ENCODE measurements around the gene GTPBP1.

The GTPBP1 gene

DNA sequence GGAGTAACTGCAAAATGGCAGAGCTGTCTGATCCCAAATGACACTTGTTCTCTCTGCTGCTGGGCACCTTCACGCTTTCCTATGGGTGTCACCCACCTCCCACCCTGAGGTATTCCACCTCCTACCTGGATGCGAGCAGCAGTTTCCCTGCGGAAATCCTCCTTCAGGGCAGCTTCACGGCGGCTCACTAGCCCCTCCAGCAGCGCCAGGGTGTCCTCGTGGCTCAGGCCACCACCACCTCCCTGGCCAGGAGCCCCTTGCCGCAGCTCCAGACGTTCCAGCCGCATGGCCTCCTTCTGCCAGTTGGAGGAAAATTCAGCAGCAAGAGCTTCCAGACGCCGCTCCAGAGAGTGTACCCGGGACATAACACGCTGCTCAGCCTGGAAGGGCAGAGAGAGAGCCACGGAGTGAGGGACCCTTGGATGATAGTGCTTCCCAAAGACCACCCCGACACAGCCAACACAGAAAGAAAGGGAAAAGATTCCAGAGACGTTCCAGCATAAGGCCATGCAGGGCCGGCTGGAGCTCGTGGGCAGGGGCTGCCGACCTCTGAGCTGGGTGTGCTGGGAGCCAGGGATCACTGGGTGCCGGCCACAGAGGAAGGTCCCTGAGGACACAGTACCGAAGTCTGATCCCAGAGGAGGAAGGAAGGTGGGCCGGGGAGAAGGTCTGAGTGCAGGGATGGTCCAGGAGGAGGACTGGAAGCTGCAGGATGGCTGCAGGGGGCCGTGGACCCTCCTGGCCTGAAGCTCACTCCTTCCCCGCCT, 36.6 kb downstream of the GTPBP1 start:
- DNase-seq: no peak

DNA sequence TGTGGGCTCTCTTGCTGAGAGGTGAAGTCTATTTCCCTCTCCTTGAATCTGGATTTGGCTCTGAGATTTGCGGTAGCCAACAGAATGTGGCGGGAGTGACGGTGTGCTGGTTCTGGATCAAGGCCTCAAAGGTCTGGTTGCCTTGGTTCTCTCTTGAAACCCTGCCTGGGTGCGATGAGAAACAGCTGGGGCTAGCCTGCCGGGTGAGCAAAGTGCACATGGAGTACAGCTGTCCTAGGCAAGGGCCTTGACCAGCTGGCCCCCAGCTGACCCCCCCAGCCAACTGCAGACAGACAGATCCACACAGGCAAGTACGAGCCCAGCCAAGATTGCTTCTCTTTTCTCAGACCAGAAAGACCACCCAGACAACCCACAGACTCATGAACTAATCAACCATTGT, 39.2 kb downstream of the GTPBP1 start:
- no peak for DNase-seq

DNA sequence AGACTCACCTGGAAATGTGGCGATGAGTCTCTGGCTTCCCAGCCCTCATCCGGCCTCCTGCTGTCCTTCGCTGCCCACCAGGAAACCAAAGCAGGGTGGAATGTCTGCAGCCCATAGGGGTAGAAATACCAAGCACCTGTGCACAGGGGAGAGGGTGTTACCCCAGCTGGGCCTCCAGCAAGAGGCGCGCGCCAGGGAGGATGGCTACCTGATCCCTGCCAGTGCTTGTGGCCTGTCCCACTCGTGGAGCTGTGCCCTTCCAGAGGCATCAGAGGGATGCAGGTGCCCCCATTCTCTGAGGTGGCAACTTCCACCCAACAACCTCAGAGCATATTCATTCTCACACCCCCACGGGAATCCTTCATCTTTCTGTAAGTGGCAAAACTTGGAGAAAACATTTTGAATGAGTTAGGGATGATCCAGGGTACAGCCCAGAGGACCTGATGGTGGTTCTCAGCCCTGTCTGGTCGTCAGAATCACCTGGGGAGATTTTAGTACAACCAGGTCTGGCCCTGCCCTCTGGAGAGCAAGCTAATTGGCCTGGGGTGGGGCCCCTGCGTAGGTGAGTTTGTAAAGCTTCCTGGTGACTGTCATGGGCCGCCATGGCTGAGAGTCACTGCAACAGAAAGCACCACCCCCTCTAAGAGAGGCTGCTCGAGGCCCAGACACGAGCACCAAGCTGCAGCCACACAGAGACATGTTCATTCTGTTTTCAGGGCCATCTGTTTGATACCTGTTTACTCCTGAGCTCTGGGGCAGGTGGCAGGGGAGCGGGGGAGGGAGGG, 40.1 kb downstream of the GTPBP1 start:
- DNase-seq: no peak

DNA sequence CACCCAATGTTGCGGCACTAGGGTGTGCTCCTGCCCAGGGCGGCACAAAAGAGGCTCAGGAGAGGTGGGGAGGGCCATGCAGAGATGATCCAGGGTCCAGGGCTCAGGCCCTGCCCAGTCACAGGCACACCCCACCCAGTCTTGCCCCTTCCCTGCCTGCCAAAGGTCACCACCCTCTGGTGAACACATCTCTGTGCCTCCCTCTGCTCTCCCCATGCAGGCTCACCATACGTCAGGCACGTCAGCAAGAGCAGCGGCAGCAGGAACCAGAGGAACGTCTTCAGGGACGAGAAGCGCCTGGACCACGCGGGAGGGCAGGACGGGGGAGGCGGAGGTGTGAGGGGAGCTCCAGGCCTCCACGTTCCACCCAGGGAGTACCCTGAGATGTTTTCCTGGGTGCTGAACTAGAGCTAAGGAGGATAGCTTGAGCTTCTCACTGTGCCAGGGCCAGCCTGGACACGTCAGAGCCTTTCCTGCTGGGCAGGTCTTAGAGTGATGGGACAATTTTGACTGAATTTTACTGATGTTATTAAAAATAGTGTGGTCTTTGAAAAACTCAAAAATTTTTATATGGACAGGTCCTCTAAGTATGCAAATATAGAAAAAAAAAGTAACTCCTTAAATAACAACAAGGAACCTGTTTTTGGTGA, 42.9 kb downstream of the GTPBP1 start:
- DNase-seq: no peak

DNA sequence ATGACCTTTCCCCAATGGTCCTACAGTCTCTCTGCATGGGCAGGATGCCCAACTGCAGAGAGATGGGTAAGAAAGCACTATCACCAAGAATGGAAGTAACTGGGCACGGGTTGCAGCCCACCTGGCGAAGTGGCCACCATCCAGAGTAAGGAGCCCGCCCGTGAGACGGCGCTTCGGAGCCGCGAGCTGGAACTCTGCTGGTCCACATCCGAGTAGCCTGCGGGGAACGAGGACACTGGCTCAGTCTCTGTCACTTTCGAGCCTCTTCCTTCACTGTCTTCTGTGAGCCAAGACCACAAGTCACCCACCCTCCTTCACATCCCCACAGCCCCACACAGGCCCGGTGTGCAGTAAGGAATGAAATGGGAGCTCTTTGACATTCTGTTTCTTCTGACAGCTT, 44.4 kb downstream of the GTPBP1 start:
- DNase-seq: no peak

DNA sequence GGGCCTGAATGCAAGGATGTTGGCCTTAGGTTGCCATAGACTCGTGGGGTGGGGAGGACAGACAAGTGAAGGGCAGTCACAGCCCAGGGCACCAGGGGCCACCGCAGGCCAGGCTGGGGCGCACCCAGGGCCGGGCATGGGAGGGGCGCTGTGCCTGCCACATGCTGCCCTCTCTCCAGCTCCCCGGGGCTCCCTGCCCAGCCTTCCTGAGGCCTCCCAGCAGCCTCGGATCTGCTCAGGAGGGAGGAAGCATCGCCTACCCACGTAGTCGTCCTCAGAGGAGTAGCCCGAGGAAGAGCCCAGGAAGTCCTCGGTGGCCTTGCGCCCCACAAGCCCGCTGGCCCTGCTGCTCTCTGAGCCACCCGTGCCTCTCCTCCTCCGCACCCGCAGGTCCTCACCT, 44.9 kb downstream of the GTPBP1 start:
- DNase-seq: no peak

DNA sequence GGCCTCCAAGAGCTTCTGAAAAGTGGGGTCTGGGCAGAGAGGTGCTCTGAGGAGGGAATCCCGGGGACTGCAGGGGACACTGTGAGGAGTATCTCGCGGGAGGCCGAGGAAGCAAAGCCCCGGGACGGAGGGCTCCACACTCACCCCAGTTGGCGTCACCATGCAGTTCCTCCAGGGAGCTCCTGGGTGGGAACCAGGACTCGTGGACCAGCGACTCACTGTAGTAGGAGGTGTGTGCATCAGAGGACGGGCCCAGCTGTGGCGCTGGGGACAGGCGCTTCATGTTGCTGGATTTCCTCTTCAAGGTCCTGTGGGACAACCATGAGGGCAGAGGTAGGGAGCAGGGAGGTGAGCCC, 45.3 kb downstream of the GTPBP1 start:
- DNase-seq: no peak

DNA sequence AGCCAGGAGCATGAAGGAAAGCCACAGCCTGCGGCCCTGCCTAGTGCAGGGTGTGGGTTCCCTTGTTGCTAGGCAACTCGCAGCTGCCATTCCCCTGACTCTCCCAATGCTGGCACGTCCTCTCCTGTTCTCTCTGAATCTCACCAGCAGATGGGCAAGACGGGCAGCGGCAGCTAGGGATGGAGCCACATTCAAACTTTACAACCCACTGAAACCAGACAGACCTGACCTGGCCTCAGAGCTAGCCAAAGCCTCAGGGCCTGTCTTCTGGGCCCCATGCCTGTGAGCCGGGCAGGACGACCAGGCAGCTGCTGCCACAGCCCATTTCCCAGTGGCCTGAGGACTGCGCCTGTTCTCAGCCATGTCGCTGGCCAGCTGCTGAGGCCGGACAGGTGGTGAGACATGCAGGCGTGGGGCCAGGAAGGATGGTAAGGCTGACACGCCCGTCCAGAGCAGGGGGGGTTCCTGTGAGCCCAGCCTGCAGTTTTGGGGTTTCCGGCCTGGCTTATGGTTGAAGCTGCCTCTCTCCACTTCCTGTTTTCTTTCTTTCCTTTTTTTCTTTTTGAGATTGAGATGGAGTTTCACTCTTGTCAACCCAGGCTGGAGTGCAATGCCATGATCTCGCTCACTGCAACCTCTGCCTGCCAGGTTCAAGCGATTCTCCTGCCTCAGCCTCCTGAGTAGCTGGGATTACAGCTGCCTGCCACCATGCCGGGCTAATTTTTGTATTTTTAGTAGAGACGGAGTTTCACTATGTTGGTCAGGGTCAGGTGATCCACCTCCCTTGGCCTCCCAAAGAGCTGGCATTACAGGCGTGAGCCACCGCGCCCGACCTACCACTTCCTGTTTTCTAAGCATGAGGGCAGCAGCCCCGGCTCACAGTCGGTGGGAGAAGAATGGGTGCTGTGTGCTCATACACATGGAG, 45.9 kb downstream of the GTPBP1 start:
- DNase-seq: no peak

DNA sequence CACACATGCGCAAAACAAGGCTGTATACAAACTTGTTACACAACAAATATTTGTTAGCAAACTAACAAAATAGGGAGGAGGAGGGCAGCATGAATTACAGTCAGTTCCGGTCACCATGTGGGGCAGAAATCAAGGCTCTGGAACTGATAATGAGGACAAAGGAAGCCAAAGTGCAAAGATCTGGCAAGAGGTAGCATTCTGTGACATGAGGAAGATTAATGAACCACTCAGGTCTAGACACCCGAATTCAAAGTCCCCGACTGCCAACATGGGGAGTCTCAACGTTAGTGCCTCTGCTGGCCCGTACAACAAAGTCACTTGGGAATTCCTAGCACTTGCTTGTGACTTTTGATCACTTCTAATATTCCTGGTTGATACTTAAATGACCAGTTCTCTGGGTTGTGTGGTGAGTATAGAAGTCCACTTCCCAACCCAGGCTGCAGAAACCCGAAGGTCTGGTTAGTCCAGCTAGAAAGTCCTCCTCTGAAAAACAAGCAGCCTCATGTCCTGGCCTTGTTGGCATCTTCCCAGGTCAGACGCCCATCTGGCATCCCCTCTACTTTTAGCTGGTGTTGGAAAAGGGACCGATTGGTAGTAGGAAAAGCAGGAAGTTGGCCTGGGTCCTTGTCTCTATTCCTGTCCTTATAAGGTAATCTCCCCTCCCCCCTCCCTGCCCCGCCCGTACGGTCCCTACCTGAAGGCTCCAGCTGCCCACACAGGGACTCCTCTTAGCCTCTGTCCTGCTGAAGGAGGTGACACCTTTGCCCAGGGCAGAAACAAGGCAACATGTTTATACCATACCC, 48.4 kb downstream of the GTPBP1 start:
- no peak for DNase-seq

DNA sequence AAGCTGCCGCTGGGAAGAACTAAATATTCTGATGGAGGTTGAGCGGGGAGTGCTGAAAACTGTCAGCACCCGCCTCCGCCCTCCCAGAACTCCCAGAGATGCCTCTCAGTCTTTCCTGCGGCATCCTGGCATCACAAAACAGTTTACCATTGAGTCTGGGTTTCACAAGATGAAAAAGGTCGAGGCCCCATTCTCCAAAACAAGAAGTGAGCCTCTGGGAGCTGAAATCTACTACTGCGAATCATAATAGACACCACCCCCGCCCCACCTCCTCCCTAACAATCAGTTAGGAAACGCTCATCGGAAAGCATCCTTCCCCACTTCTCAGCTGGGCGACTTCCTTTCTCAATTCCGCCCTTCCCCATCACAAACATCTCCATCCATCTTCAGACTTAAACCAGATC, 49.0 kb downstream of the GTPBP1 start:
- no peak for DNase-seq

DNA sequence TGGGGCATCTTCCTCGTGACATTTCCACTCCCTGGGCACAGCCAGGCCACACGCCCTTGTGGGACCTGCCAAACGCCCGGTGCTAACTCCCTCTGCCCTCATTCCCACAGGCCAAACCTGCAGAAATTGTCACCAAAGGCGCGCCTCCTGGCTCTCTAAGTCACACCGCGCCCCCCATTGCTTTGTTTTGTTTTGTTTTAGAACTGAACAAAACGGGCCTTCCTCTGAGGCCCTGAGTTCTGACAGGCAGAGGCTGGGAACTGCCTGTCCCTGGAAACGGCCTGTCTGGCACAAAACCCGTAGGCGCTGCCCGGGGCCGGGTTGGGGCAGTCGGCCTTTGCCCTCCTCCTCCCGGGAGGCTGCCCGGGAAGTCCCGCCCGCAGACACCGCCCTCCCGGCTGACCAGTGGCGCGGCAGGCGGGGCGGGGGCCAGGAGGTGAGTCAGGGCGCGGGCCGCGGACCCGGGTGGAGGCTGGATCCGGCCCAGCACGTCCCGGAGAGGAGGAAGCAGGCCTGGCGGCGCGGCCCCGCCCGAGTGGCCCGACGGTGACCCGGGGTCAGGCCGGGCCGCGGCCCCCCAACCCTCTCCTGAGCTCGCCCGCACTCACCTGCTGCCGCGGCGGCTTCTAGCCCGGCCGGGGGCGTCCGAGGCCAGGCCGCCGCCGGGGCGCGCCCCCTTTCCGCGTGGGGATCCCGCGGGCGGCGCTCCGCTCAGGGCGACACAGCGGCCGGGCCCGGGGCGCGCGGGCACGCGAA, 49.6 kb downstream of the GTPBP1 start:
- no peak for DNase-seq

DNA sequence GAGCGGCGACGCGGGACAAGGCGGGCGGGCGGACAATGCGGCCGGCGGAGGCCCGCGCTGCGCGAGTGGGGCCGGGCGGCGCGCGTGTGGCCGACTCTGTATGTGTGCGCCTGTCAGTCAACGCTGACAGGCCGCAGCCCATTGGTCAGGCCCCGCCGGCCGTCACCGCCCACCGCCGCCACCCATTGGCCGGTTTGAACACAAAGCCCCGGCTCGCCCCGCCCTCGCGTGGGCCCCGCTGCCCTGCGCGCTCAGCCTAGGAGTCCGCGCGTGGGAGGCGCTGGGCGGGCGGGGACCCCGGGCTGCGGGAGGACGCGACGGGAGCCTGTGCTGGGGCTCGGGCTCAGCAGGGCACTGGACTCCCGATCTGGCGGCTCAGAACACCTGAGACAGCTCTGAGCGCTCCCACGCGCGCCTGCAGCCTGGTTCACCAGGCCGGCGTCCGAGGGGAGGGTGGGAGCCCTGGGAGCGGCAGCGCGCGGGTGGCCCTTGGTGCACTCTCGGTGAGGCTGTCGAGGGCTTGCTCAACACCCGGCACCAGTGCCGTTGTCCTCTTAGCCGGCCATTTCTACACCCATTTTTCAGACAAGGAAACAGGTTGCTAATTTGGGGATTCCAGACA, 50.3 kb downstream of the GTPBP1 start, which contains the start of gene SUN2:
Gene SUN2 (minus strand): TSS at position 88 of the 622 bp plus-strand sequence. CDS start 3,370 bp downstream, outside the sequence.
- DNase-seq: no peak

DNA sequence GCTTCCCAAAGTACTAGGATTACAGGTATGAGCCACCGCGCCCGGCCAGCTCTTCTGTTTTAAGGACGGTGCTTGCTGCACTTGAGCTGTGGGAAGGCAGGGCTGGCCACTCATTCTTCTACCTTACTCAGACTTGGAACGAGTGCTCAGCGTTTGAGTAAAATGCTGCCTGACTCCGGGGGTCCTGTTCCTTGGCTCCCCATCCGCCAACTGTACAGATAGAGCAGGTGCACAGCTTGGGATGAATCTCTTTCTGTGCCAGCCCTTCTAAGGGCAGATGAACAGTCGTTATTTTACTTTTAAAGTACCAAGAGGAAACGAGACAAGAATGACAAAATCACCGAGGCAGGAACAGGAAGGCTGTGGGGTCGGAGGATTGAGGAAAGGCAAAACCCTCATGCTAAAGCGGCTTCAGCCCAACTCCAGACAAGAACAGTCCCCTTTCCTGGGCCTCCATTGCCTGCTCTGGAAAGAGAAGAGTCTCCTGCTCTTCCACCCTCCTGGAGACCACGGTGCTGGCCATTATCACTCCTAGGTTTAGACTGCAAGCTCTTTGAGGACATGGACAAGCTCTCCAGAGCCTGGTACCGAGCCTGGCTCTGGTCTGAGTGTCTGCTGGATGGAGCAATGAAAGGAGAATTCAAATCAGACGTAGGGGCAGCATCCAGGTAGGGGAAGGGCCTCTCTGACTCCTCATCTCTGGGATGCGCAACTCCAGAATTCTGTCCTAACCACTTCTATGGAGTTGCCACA, 51.1 kb downstream of the GTPBP1 start:
- DNase-seq: no peak

DNA sequence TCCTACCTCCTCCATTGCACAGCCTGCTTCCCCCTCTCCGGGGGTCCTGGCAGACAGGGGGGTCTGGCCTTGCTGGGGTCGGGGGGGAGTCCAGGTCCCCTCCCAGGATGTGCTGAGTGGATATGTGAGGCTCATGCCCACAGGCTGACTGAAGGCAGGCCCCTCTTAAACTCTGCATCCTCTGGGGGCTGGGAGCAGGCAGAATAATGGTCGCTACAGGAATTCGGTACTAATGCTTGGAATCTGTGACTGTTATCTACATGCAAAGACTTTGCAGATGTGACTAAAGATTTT, 51.7 kb downstream of the GTPBP1 start:
- DNase-seq: no peak

DNA sequence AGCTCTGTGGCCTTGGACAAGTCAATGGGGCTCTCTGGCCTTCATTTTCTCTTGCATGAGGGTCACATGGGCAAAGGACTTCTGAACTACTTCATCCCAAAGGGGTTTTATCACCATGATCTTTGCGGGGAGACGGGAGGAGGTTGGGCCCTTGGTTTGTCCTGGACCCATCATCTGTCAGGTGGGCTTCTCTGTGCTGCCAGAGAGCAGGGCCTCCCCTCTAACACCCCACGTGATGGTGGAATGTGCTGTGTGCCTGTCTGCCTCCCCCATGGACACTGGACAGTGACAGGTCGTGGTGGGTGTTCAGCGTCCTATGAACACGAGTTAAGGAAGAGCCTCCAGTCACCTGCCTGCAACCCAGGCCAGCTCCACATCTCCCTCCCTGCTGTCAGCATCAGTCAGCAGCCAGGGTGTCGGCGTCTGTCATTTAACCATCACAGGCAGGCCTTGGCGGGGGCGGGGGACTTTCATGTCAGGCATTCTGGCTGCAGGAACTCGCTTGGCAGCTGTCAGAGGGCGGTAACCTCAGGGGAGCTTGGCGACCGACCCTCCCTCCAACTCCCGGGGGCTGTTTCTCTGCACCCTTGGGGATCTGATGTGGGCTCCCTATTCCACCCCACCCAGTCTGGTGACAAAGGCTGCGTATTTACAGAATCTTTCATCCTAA, 52.7 kb downstream of the GTPBP1 start:
- no peak for DNase-seq

DNA sequence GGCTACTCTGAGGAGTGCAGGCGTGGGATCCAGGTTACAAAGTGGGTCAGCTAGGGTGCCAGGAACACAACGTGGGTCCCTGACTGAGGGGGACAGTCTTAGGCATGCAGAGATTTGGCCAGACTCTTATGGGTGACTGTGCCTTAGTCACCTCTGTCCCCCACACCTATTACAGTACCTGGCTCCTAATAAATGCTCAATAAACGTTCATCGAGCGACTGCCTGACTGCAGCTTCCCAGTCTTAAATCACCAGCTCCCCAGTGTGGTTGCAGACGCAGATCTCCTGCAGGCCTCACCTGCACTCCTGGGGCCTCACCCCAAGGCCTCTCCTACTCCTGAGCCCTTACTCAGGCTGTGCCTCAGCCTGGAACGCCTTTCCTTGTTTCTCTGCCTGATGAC, 53.3 kb downstream of the GTPBP1 start:
- DNase-seq: no peak

DNA sequence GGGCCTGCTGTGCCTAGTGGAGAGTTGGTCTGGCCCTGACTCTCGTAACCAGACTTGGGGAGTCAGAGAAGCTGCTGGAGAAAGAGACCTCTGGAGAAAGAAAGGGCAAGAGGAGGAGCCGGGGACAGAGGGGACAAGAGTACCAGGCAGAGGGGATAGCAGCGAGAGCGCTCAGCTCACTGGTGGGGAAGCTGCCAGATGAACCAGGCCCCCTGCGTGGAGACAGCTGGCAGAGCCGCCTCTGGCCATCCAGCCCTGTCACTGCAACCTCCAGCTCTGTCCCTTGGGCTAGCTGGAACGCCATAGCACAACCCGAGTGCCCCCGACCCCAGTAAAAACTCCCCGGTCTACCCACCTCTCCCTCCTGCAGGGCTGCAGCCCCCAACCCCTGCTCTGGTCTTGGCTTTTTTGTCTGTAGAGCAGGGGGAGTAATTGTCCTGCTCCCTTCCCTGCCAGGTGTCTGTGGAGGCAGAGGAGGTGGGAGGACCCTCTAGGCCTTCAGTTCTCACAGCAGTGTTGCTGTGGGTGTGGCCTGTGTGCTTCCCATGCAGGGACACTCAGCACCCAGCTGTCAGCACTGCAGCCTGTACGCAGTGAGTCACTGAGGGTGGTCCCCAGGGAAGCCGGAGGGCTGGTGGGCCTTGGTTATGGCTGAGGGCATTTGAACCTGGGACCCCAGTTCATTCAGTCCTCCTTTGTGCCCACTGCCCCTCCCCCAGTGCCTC, 54.9 kb downstream of the GTPBP1 start:
- no peak for DNase-seq

DNA sequence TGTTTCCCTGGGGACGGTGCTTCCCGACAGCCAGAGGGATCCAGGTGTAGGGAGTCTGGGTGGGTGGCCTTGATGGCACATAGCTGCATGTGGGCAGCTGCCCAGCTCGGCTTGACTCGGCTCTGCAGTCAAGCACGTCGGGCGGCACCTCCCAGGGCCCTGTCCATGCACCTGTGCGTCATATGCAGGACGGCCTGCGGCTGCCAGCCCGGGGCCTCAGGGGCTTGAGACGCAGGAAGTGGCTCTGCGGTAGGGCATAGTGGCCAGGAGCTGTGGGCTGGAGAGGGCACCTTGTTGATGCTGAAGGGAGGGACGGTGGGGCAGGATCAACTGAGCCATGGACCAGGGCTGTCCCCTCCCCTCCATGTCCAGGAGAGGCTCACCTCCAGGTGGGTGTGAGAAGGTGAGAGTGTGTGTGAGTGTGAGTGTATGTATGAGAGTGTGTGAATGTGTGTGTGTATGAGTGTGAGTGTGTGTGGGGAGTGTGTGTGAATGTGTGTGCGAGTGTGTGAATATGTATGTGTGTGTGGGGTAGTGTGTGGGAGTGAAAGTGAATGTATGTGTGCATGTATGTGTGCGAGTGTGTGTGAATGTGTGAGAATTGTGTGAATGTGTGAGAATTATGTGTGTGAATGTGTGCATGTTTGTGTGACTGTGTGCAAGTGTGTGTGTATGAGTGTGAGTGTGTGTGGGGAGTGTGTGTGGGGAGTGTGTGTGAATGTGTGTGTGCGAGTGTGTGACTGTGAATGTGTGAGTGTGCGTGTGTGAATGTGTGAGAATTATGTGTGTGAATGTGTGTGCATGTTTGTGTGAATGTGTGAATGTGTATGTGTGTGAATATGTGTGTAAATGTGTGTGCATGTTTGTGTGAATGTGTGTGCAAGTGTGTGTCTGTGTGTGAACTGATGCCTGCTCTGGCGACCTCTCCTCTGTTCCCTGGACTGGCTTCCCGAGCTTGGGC, 55.7 kb downstream of the GTPBP1 start:
- DNase-seq: no peak
